NCI-H2196 treated with DMSO at 0.1 percent for 48 hours (cell line): ENCODE results near the gene APPL2.

Source experiments
- DNase-seq: peaks from one replicate; lab custom pipeline; 2025; ENCODE audit not compliant: unreplicated experiment; lab: John Stamatoyannopoulos, UW

APPL2 gene

DNA sequence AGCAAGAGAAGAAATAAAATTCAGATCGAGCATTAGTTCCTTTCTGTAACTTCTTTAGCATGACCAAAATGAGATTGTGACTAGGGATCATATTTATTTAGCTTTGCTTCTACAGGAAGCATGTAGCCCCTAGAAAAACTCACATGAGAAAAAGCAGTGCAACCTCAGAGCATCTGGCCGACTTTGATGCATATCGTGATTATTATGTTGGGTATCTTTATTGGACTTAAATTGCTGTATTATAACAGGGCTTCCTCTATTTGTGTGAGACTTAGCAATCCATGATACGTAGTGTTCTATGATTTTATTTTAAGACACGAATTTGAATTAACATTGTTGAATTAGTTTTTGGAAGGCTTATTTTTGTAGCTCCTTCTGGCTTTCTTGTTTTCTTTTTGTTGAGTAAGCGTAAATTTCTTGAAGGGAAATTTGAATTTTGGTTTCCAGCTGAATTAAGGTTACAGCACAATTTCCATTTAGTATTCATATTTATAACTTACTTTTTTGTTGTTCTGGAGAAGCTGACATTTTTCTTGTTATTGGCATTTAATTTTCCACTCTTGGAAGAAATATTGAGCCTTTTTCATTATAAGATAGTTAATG is 94.6 kb downstream of the APPL2 start:
- no peak for DNase-seq

DNA sequence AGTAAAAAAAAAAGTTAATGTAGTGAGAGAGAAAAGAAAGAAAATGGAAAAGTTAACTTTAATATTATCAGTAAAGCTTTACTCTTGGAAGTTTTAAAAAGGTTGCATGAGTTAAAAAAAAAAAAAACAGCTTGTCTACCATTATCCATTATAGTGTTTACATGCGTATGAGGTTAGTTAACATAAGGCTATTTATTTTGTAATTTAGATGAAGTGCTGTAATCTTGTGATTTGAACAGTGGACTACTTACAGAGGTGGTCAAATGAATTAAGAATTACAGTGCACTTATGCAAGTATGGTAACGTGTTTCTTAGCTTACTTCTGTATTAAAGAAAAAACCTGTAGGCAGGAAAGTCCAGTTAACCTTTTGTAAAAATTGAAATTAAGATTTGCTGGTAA is 97.7 kb downstream of the APPL2 start:
- DNase-seq = no peak
